B cell (primary cell): ENCODE results near the gene KMT2D. TPM values are rescaled to one million over a fixed set of nuclear protein-coding genes. Genes with fewer than 3 reads are reported as not detected.
A peak's percentile ranks its signal among the peaks of the same experiment; 100 is the strongest.

Experiments used
- ATAC-seq: fragments of 200-7000 bp; cut with Tn5 transposase; one replicate; pipeline ENCODE4 v1.10.0; 2021; ENCODE audit warnings: low read depth, mild to moderate bottlenecking, moderate number of reproducible peaks, moderate library complexity
- CTCF ChIA-PET: fragments of 350-600 bp; sonication (Branson Sonifier 250); formaldehyde crosslinking; loops from one replicate; lab custom pipeline; 2021; ENCODE audit warnings: antibody characterized with exemption, inconsistent platforms; lab: Charles Lee
- POLR2A ChIA-PET: fragments of 350-600 bp; sonication (Branson Sonifier 250); formaldehyde crosslinking; loops from one replicate; lab custom pipeline; 2021; ENCODE audit warnings: antibody characterized with exemption; lab: Charles Lee
- DNase-seq: peaks from one replicate; pipeline ENCODE4 v3.0.0; 2013
- H2AFZ ChIP-seq: 2 replicates; pipeline ENCODE4 v1.6.1; 2012; ENCODE audit warnings: mild to moderate bottlenecking, low read depth, low read length; ENCODE audit not compliant: insufficient read depth, poor library complexity, severe bottlenecking
- H3K27ac ChIP-seq, 2 donors: 1 replicate in 1 of 2; 2 replicates in 1 of 2; pipeline ENCODE4 v1.5.1; 2012 to 2013; ENCODE audit warnings: low read length in 2 of 2, mild to moderate bottlenecking in 2 of 2, moderate library complexity in 1 of 2
- H3K27me3 ChIP-seq, 4 experiments: fragments of 200-600 bp in 1 of 4; sonication (generic) in 1 of 4; replicated peaks in 1 of 4; 1 replicate in 2 of 4; 2 replicates in 2 of 4; pipeline versions ENCODE4 v1.6.1 to v1.7.0; 2013 to 2016; ENCODE audit warnings: low read length in 3 of 4, mild to moderate bottlenecking in 2 of 4, mixed read lengths in 1 of 4, moderate library complexity in 1 of 4; ENCODE audit not compliant: insufficient read depth in 4 of 4, control insufficient read depth in 3 of 4; ENCODE audit errors: control extremely low read depth in 1 of 4
- H3K36me3 ChIP-seq, 2 experiments: replicated peaks in 1 of 2; 1 replicate in 1 of 2; 2 replicates in 1 of 2; pipeline versions ENCODE4 v1.6.1 to v1.7.1; 2013; ENCODE audit warnings: low read length in 1 of 2; ENCODE audit not compliant: insufficient read depth in 2 of 2, control insufficient read depth in 1 of 2; ENCODE audit errors: control extremely low read depth in 1 of 2, extremely low read depth in 1 of 2
- H3K4me1 ChIP-seq, 2 donors: fragments of 200-600 bp in 1 of 2; sonication (generic) in 1 of 2; 1 replicate in 1 of 2; 2 replicates in 1 of 2; pipeline versions ENCODE4 v1.5.1 to v1.6.1; 2013 to 2017; ENCODE audit warnings: low read length in 2 of 2; ENCODE audit not compliant: control insufficient read depth in 2 of 2, insufficient read depth in 2 of 2
- H3K4me2 ChIP-seq: replicated peaks from 2 replicates; pipeline ENCODE3; 2012; ENCODE audit warnings: mild to moderate bottlenecking, low read depth, low read length; ENCODE audit not compliant: poor library complexity, severe bottlenecking
- H3K4me3 ChIP-seq, 5 experiments: fragments of 200-600 bp in 1 of 5; sonication (generic) in 1 of 5; 1 replicate in 3 of 5; 2 replicates in 2 of 5; pipeline versions ENCODE4 v1.5.1 to v1.7.0; 2011 to 2016; ENCODE audit warnings: low read length in 4 of 5, mild to moderate bottlenecking in 4 of 5, low read depth in 2 of 5, control low read depth in 1 of 5, moderate library complexity in 1 of 5; ENCODE audit not compliant: insufficient read depth in 1 of 5; ENCODE audit errors: control extremely low read depth in 1 of 5, extremely low read depth in 1 of 5
- H3K79me2 ChIP-seq: fragments of 200-600 bp; sonication (generic); one replicate; pipeline ENCODE4 v1.6.0; 2016; ENCODE audit warnings: low read length; ENCODE audit not compliant: control insufficient read depth, insufficient read depth
- H3K9ac ChIP-seq: fragments of 200-600 bp; sonication (generic); 2 replicates; pipeline ENCODE4 v1.6.1; 2017; ENCODE audit warnings: mild to moderate bottlenecking, low read length, moderate library complexity
- H3K9me3 ChIP-seq, 3 donors: one replicate each; pipeline versions ENCODE4 v1.6.1 to v1.7.1; 2013; ENCODE audit warnings: low read length in 2 of 3; ENCODE audit not compliant: control insufficient read depth in 2 of 3, insufficient read depth in 1 of 3; ENCODE audit errors: control extremely low read depth in 1 of 3
- H4K20me1 ChIP-seq: 2 replicates; pipeline ENCODE4 v1.6.0; 2012; ENCODE audit warnings: mild to moderate bottlenecking, low read length; ENCODE audit not compliant: insufficient read depth, control insufficient read depth, poor library complexity, severe bottlenecking
- H3K27ac Mint-ChIP-seq: one replicate; pipeline ENCODE4 v1.8.0; 2021; ENCODE audit warnings: mixed read lengths
- H3K27me3 Mint-ChIP-seq: one replicate; pipeline ENCODE4 v1.8.0; 2021; ENCODE audit warnings: mixed read lengths
- H3K4me1 Mint-ChIP-seq: one replicate; pipeline ENCODE4 v1.8.0; 2021; ENCODE audit warnings: mixed read lengths
- H3K4me3 Mint-ChIP-seq: one replicate; pipeline ENCODE4 v1.8.0; 2021; ENCODE audit warnings: mixed read lengths
- H3K9me3 Mint-ChIP-seq: one replicate; pipeline ENCODE4 v1.8.0; 2022; ENCODE audit warnings: mixed read lengths; ENCODE audit not compliant: insufficient read depth
- EZH2 ChIP-seq: IDR thresholded peaks from 2 replicates; pipeline ENCODE4 v1.6.1; 2012; ENCODE audit warnings: borderline replicate concordance, low read depth, mild to moderate bottlenecking, moderate library complexity, low read length; ENCODE audit not compliant: insufficient read depth, poor library complexity, severe bottlenecking
- WGBS: methylation state at CpG from one replicate; pipeline ENCODE4 v1.1.5; 2013; ENCODE audit warnings: missing lambda C conversion rate; ENCODE audit not compliant: insufficient coverage; 5-methylcytosine and 5-hydroxymethylcytosine counted together
- intact Hi-C: fragments of 100-400 bp; cut with micrococcal nuclease; formaldehyde crosslinking; loops from one replicate; pipeline ENCODE4 v1.10.0; 2022
- polyA plus RNA-seq: library from polyadenylated mRNA; depleted of rRNA; stranded (reverse); fragments of >200 nt; gene quantifications from 2 replicates; pipeline ENCODE4 v1.2.3, GENCODE V29; 2012
- total RNA-seq, 2 donors: library from RNA; stranded (reverse); fragments of 120-200 nt in 1 of 2; gene quantifications; 1 replicate in 1 of 2; 2 replicates in 1 of 2; pipeline versions ENCODE4 v1.2.3 to v1.2.4, GENCODE V29; 2013 to 2022
- TF ChIP-seq, protein P1 (sequence below): fragments of 200-600 bp; IDR thresholded peaks from one replicate; pipeline ENCODE4 v1.8.0; 2022; ENCODE audit warnings: antibody characterized with exemption, mild to moderate bottlenecking

Gene KMT2D
- total and polyA plus RNA-seq, 2 donors (not counting 1 experiment from before 2014, with no cell fraction given) = 64.0 to 179 TPM

DNA sequence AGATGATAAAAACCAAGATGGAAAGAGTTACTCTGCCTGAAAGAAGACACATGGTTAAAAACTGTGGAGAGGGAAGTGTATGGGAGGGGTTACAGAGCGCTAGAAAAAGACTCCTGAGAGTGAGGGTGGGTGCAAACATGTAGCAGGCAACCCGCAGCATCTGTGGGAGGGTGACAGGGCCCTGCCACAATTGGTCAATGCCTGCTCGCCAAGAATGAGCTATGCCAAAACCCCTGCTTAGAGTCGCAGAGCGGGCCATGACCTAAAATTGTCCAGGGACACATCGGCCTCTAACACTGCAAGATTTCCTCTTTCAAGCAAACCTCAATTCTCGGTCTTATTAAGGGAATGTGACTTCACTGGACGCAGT, 42.7 kb downstream of the KMT2D start:
- CTCF ChIA-PET = interaction anchor here (0.6 to 7.2 kb wide), 8 partner anchors 21 to 165 kb away, joined by 3 to 61 read pairs (median 4); partner anchors contain the start of genes DDN, FKBP11 and WNT1
- Histone ChIP-seq H3K27ac (peak overlapping the region; percentile 95 to 99), H3K9ac (peak overlapping the region; percentile 91), H3K79me2 (peaks cover 45% of the 10 kb centered on the region), H3K4me3 (peak overlapping the region; percentile 77 to 88 (median 83)), H4K20me1 (peaks cover 17% of the 10 kb centered on the region), H3K36me3 (peaks cover 0 to 23% of the 10 kb centered on the region in 2 experiments), H2AFZ (peak overlapping the region; percentile 68), H3K27me3 (no peaks in the 10 kb centered on the region), H3K4me2 (peak overlapping the region; percentile 85), H3K9me3 (no peaks in the 10 kb centered on the region), H3K4me1 (peaks cover 18 to 21% of the 10 kb centered on the region in 2 donors)
- Mint-ChIP-seq H3K4me1 (peaks cover 29% of the 10 kb centered on the region), H3K27ac (peak overlapping the region; percentile 98), H3K4me3 (peak overlapping the region; percentile 91), H3K9me3 (no peaks in the 10 kb centered on the region), H3K27me3 (no peaks in the 10 kb centered on the region)
- WGBS = 0% methylated on average over 8 of the region's 8 CpGs
- no peak for TF ChIP-seq EZH2
- TF ChIP-seq, protein P1, sequence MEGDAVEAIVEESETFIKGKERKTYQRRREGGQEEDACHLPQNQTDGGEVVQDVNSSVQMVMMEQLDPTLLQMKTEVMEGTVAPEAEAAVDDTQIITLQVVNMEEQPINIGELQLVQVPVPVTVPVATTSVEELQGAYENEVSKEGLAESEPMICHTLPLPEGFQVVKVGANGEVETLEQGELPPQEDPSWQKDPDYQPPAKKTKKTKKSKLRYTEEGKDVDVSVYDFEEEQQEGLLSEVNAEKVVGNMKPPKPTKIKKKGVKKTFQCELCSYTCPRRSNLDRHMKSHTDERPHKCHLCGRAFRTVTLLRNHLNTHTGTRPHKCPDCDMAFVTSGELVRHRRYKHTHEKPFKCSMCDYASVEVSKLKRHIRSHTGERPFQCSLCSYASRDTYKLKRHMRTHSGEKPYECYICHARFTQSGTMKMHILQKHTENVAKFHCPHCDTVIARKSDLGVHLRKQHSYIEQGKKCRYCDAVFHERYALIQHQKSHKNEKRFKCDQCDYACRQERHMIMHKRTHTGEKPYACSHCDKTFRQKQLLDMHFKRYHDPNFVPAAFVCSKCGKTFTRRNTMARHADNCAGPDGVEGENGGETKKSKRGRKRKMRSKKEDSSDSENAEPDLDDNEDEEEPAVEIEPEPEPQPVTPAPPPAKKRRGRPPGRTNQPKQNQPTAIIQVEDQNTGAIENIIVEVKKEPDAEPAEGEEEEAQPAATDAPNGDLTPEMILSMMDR = no peak
- DNase-seq (no peak), ATAC-seq (no peak)
- POLR2A ChIA-PET = interaction anchor here (0.6 kb wide), 1 partner anchor 19 kb away, joined by 3 read pairs; the partner anchor contains the start of gene DDN
- intact Hi-C loops = loop anchor here (1.0 to 2.0 kb wide), 11 partner anchors 21 to 349 kb away; partner anchors contain the start of genes ARF3, DDX23, KMT2D and LMBR1L

DNA sequence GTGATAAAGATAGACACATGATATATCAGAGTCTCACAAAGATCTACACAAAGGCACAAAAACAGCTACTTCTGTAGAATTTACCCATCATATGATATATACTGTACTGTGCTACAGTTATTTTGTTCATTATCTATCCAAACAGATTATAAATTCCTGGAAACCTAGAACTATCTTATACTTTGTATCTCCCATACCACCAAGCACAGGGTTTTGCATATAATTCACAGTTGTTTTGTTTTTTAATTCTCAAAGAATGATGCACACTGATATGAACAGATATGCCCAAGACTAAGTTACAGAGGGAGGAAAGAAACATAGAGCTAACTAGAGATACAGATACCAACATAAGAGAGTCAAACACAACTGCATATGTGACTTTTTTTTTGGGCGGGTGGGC, 45.4 kb downstream of the KMT2D start:
- peaks cover 0 to 26% of the 10 kb centered on the region in 2 experiments for H3K36me3 ChIP-seq
- no peak overlapping the region for H3K9ac ChIP-seq
- no peaks in the 10 kb centered on the region for H3K9me3 ChIP-seq
- Mint-ChIP-seq H3K27ac (no peak overlapping the region), H3K4me1 (peaks cover 29% of the 10 kb centered on the region), H3K9me3 (no peaks in the 10 kb centered on the region), H3K27me3 (no peaks in the 10 kb centered on the region), H3K4me3 (no peak overlapping the region)
- ChIA-PET POLR2A (interaction anchor here (2.3 kb wide), 1 partner anchor 16 kb away, joined by 6 read pairs; the partner anchor contains the start of gene DDN), CTCF (interaction anchor here (1.0 to 7.2 kb wide), 5 partner anchors 10 to 90 kb away, joined by 3 to 61 read pairs (median 7); partner anchors contain the start of genes DDN, FKBP11 and WNT1)
- DNase-seq (no peak), ATAC-seq (no peak)
- H3K27ac ChIP-seq = no peak overlapping the region
- TF ChIP-seq, protein P1 = no peak
- no peak for TF ChIP-seq EZH2
- H3K27me3 ChIP-seq = no peaks in the 10 kb centered on the region
- intact Hi-C loops = no loop called here
- peaks cover 18 to 21% of the 10 kb centered on the region in 2 donors for H3K4me1 ChIP-seq
- peaks cover 48% of the 10 kb centered on the region for H3K79me2 ChIP-seq
- no peak overlapping the region for H2AFZ ChIP-seq
- no peak overlapping the region for H3K4me2 ChIP-seq
- H3K4me3 ChIP-seq = no peak overlapping the region
- 100% methylated on average over 1 of the region's 1 CpG for WGBS
- peaks cover 20% of the 10 kb centered on the region for H4K20me1 ChIP-seq
